ENCODE measurements around the gene ARHGAP29.

Gene ARHGAP29

DNA sequence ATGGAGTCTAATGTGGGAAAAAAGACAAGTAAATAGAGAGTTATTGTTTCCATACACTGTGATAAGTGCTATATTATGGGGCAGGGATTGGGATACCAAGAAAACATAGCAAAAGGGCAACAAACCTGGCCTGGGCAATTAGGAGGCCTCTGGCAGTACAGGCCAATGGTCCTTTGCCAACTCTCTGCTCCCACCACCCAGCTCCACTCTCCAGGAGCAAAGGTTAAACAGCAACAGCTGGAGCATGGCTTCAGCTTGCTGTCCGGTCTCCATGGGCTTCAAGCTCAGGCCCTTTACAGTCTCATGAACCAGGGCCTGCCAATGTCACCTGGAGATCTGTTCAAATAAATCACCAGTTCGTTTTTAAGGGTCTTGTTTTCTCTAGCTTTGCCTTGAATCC, 37.2 kb upstream of the ARHGAP29 start:
- no peak for TF ChIP-seq CTCF (IDR thresholded peaks at IDR 0.05; ENCODE audit: control insufficient read depth, insufficient read depth, low read depth, low read length, missing control alignments)
- no peak overlapping the region for H3K4me3 ChIP-seq (ENCODE audit: control insufficient read depth, low read depth, low read length)
- no peak for DNase-seq (ENCODE audit: low read depth)

GRCh38 chr1:94273111-94273510, 35.7 kb upstream of the ARHGAP29 start:
- TF ChIP-seq CTCF (IDR thresholded peaks at IDR 0.05; ENCODE audit: control insufficient read depth, insufficient read depth, low read depth, low read length, missing control alignments), result no peak
- no peak overlapping the region for H3K4me3 ChIP-seq (ENCODE audit: control insufficient read depth, low read depth, low read length)
- DNase-seq (ENCODE audit: low read depth), result no peak

- no peak for TF ChIP-seq CTCF (IDR thresholded peaks at IDR 0.05; ENCODE audit: control insufficient read depth, insufficient read depth, low read depth, low read length, missing control alignments)
- H3K4me3 ChIP-seq (ENCODE audit: control insufficient read depth, low read depth, low read length), result no peak overlapping the region
- DNase-seq (ENCODE audit: low read depth), result no peak
Measured at GRCh38 chr1:94272388-94272787, 35.0 kb upstream of the ARHGAP29 start.

DNA sequence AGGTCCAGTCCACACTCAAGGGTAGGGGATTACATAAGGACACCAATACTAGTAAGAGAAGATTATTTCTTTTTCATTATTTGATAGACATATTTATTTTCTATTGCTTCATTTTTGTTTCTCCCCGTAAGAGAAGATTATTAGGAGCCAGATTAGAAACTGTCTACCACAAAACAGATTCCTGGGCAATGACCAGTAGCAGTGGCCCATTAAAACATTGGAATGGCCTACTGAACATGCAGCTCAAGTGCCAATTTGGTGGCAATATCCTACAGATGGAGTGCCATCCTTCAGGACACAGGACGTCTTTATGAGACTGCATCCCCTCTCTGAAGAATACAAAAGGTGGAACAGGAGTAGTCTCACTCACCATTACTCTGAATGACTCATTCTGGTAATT, 34.0 kb upstream of the ARHGAP29 start:
- no peak for DNase-seq (ENCODE audit: low read depth)
- H3K4me3 ChIP-seq (ENCODE audit: control insufficient read depth, low read depth, low read length), result no peak overlapping the region
- TF ChIP-seq CTCF (IDR thresholded peaks at IDR 0.05; ENCODE audit: control insufficient read depth, insufficient read depth, low read depth, low read length, missing control alignments), result no peak

GRCh38 chr1:94270801-94271203, 33.4 kb upstream of the ARHGAP29 start:
- no peak overlapping the region for H3K4me3 ChIP-seq (ENCODE audit: control insufficient read depth, low read depth, low read length)
- no peak for TF ChIP-seq CTCF (IDR thresholded peaks at IDR 0.05; ENCODE audit: control insufficient read depth, insufficient read depth, low read depth, low read length, missing control alignments)
- no peak for DNase-seq (ENCODE audit: low read depth)

- TF ChIP-seq CTCF (IDR thresholded peaks at IDR 0.05; ENCODE audit: control insufficient read depth, insufficient read depth, low read depth, low read length, missing control alignments), result no peak
- DNase-seq (ENCODE audit: low read depth), result no peak
- H3K4me3 ChIP-seq (ENCODE audit: control insufficient read depth, low read depth, low read length), result no peak overlapping the region
Measured at GRCh38 chr1:94269921-94270320, 32.5 kb upstream of the ARHGAP29 start.

GRCh38 chr1:94265906-94266305, 28.5 kb upstream of the ARHGAP29 start:
- no peak overlapping the region for H3K4me3 ChIP-seq (ENCODE audit: control insufficient read depth, low read depth, low read length)
- DNase-seq (ENCODE audit: low read depth), result no peak

More at GRCh38 chr1:94265906-94266305, 28.5 kb upstream of the ARHGAP29 start:
- no peak for TF ChIP-seq CTCF (IDR thresholded peaks at IDR 0.05; ENCODE audit: control insufficient read depth, insufficient read depth, low read depth, low read length, missing control alignments)

All from AG09309 (cell line).